Prostate gland (tissue), 2 donors: Measurements from ENCODE around the gene ZNF804B.

ENCODE experiments used
- CTCF ChIP-seq, 4 experiments: fragments of 200-600 bp in 2 of 4; fragments of 450-650 bp in 2 of 4; sonication (generic) in 2 of 4; IDR thresholded peaks; 1 replicate in 3 of 4; 2 replicates in 1 of 4; pipeline ENCODE4 v1.5.1; 2016 to 2019; ENCODE audit warnings: antibody characterized with exemption in 4 of 4, mild to moderate bottlenecking in 2 of 4, moderate library complexity in 2 of 4
- POLR2AphosphoS5 ChIP-seq: sonication (generic); formaldehyde crosslinking; IDR thresholded peaks from one replicate; pipeline ENCODE4 v1.6.1; 2017; ENCODE audit warnings: antibody characterized with exemption

GRCh38 chr7:89133357-89133756, 373.9 kb downstream of the ZNF804B start:
- TF ChIP-seq CTCF (IDR thresholded peaks at IDR 0.05) (no peak), POLR2AphosphoS5 (no peak)
